CD4-positive, alpha-beta T cell (primary cell): ENCODE measurements around the gene HMCN1. TPM values are rescaled to one million over a fixed set of nuclear protein-coding genes. Genes with fewer than 3 reads are reported as not detected.

Experiments used
- ATAC-seq: fragments of 200-7000 bp; cut with Tn5 transposase; one replicate; pipeline ENCODE4 v1.10.0; 2022; ENCODE audit warnings: mild to moderate bottlenecking; ENCODE audit not compliant: poor library complexity
- CTCF ChIA-PET: fragments of 350-600 bp; sonication (Branson Sonifier 250); formaldehyde crosslinking; loops from one replicate; lab custom pipeline; 2021; ENCODE audit warnings: antibody characterized with exemption, inconsistent platforms; lab: Charles Lee
- POLR2A ChIA-PET: fragments of 350-600 bp; sonication (Branson Sonifier 250); formaldehyde crosslinking; loops from one replicate; lab custom pipeline; 2021; ENCODE audit warnings: antibody characterized with exemption, inconsistent platforms; lab: Charles Lee
- DNase-seq, 14 experiments: peaks; one replicate each; pipeline ENCODE4 v3.0.0-alpha.2; 2013 to 2020; ENCODE audit warnings: mixed read lengths in 2 of 14
- H3K27ac ChIP-seq, 2 donors: one replicate each; pipeline versions ENCODE4 v1.5.1 to v1.7.0; 2013; ENCODE audit warnings: low read length in 2 of 2, low read depth in 1 of 2, mild to moderate bottlenecking in 1 of 2
- H3K27me3 ChIP-seq, 2 experiments: 1 replicate in 1 of 2; 2 replicates in 1 of 2; pipeline versions ENCODE4 v1.6.1 to v1.7.0; 2013; ENCODE audit warnings: low read length in 2 of 2, control low read depth in 1 of 2, mild to moderate bottlenecking in 1 of 2, moderate library complexity in 1 of 2; ENCODE audit not compliant: insufficient read depth in 2 of 2, control insufficient read depth in 1 of 2
- H3K36me3 ChIP-seq: one replicate; pipeline ENCODE4 v1.6.1; 2013; ENCODE audit warnings: low read length, control low read depth; ENCODE audit not compliant: insufficient read depth
- H3K4me1 ChIP-seq: one replicate; pipeline ENCODE4 v1.6.1; 2013; ENCODE audit warnings: low read length, control low read depth; ENCODE audit not compliant: insufficient read depth
- H3K4me3 ChIP-seq: one replicate; pipeline ENCODE4 v1.5.1; 2013; ENCODE audit warnings: mild to moderate bottlenecking, low read length, moderate library complexity
- H3K9me3 ChIP-seq, 2 experiments: 1 replicate in 1 of 2; 2 replicates in 1 of 2; pipeline versions ENCODE4 v1.6.1 to v1.7.0; 2013; ENCODE audit warnings: low read length in 2 of 2, mild to moderate bottlenecking in 2 of 2, control low read depth in 1 of 2, moderate library complexity in 1 of 2; ENCODE audit not compliant: control insufficient read depth in 1 of 2, insufficient read depth in 1 of 2
- H3K27ac Mint-ChIP-seq: one replicate; pipeline ENCODE4 v1.8.0; 2020; ENCODE audit warnings: mixed read lengths
- H3K27me3 Mint-ChIP-seq: one replicate; pipeline ENCODE4 v1.8.0; 2021; ENCODE audit warnings: mixed read lengths
- H3K36me3 Mint-ChIP-seq: one replicate; pipeline ENCODE4 v1.8.0; 2021; ENCODE audit warnings: low read depth, mixed read lengths
- H3K4me1 Mint-ChIP-seq: one replicate; pipeline ENCODE4 v1.8.0; 2021; ENCODE audit warnings: low read depth, mixed read lengths
- H3K4me3 Mint-ChIP-seq: one replicate; pipeline ENCODE4 v1.8.0; 2020; ENCODE audit warnings: mild to moderate bottlenecking, mixed read lengths
- H3K9me3 Mint-ChIP-seq: one replicate; pipeline ENCODE4 v1.8.0; 2020; ENCODE audit warnings: mixed read lengths
- intact Hi-C, 2 experiments: fragments of 100-400 bp; cut with DNase I in 1 of 2; cut with micrococcal nuclease in 1 of 2; formaldehyde crosslinking; loops; one replicate each; pipeline versions ENCODE4 v1.15.1 to v1.9.0; 2023 to 2025; cut with DNase I, micrococcal nuclease
- total RNA-seq, 174 experiments: library from RNA in 2 of 174; stranded (reverse) in 2 of 174; gene quantifications; one replicate each; pipeline ENCODE4 v1.2.3 and lab custom pipeline; 2021 to 2026
- TF ChIP-seq, protein P1 (sequence below): fragments of 200-600 bp; IDR thresholded peaks from one replicate; pipeline ENCODE4 v1.8.0; 2022; ENCODE audit warnings: antibody characterized with exemption, mild to moderate bottlenecking

The HMCN1 gene
- total RNA-seq, 2 experiments from 2014 or later: 0.14 TPM

- H3K27ac Mint-ChIP-seq: no peak overlapping the region
- no peaks in the 10 kb centered on the region for H3K4me1 Mint-ChIP-seq
- peaks cover 0 to 5% of the 10 kb centered on the region in 2 experiments for H3K9me3 ChIP-seq
- H3K4me3 ChIP-seq: no peak overlapping the region
- H3K4me3 Mint-ChIP-seq: no peak overlapping the region
- H3K27ac ChIP-seq: no peak overlapping the region
- TF ChIP-seq, protein P1, sequence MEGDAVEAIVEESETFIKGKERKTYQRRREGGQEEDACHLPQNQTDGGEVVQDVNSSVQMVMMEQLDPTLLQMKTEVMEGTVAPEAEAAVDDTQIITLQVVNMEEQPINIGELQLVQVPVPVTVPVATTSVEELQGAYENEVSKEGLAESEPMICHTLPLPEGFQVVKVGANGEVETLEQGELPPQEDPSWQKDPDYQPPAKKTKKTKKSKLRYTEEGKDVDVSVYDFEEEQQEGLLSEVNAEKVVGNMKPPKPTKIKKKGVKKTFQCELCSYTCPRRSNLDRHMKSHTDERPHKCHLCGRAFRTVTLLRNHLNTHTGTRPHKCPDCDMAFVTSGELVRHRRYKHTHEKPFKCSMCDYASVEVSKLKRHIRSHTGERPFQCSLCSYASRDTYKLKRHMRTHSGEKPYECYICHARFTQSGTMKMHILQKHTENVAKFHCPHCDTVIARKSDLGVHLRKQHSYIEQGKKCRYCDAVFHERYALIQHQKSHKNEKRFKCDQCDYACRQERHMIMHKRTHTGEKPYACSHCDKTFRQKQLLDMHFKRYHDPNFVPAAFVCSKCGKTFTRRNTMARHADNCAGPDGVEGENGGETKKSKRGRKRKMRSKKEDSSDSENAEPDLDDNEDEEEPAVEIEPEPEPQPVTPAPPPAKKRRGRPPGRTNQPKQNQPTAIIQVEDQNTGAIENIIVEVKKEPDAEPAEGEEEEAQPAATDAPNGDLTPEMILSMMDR: no peak
- peaks cover 4% of the 10 kb centered on the region for H3K27me3 Mint-ChIP-seq
- H3K4me1 ChIP-seq: no peaks in the 10 kb centered on the region
- intact Hi-C loops: no loop called here
- ChIA-PET CTCF (interaction anchor here (0.6 kb wide), 1 partner anchor 189 kb away, joined by 3 read pairs; no protein-coding TSS in a partner anchor), POLR2A (no interaction called here)
- DNase-seq (no peak), ATAC-seq (no peak)
- no peaks in the 10 kb centered on the region for H3K36me3 Mint-ChIP-seq
- H3K27me3 ChIP-seq: no peaks in the 10 kb centered on the region
- no peaks in the 10 kb centered on the region for H3K36me3 ChIP-seq
- H3K9me3 Mint-ChIP-seq: peaks cover 2% of the 10 kb centered on the region
Observed at GRCh38 chr1:185936641-185937040, 202.4 kb downstream of the HMCN1 start.

DNA sequence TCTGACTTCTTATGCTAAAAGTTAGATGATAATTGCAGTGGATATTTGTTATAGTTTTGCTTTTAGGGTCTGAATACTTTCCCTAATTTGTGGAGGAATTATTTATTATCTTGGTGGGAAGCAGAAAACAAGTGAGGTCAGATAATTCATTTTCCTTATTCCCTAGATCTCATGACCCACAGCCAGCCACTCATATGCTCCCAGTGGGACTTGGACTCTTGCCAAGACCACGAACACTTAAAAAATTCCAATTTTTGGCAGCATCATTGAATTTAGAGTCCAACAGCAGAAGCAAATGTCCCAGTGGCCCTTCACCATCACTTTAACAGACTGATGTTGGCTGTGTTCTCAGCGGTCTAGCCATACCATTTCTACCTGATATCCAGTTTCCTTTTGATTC lies 204.2 kb downstream of the HMCN1 start:
- CTCF ChIA-PET: no interaction called here
- Mint-ChIP-seq H3K27ac (no peak overlapping the region), H3K4me3 (no peak overlapping the region), H3K36me3 (no peaks in the 10 kb centered on the region), H3K27me3 (no peaks in the 10 kb centered on the region), H3K9me3 (peaks cover 2% of the 10 kb centered on the region), H3K4me1 (no peaks in the 10 kb centered on the region)
- Histone ChIP-seq H3K27ac (no peak overlapping the region), H3K9me3 (peaks cover 0 to 5% of the 10 kb centered on the region in 2 experiments), H3K36me3 (no peaks in the 10 kb centered on the region), H3K4me1 (no peaks in the 10 kb centered on the region), H3K4me3 (no peak overlapping the region), H3K27me3 (no peaks in the 10 kb centered on the region)
- DNase-seq: no peak
- POLR2A ChIA-PET: no interaction called here
- intact Hi-C loops: no loop called here
- ATAC-seq: no peak
- TF ChIP-seq, protein P1: no peak

DNA sequence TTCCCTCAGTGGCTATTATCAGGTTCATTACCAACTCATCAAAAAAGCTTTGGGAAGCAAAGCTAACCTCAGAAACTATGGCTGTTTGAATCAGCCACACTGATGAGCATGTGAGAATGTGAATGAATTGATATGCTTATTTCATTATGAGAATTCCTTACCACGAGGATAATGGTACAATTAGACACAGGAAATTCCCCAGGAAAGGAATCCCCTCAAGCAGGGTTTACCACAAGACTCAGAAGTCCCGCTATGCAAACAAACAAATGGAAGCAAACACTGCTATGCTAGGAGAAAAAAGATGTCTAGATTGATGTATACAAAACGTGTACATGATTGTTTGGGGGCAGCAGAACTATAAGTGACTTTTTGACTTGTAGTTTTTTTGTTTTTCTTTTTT lies 205.0 kb downstream of the HMCN1 start:
- H3K4me3 Mint-ChIP-seq: no peak overlapping the region
- no peak for DNase-seq
- no peaks in the 10 kb centered on the region for H3K4me1 Mint-ChIP-seq
- H3K27ac Mint-ChIP-seq: no peak overlapping the region
- Histone ChIP-seq H3K9me3 (peaks cover 0 to 5% of the 10 kb centered on the region in 2 experiments), H3K36me3 (no peaks in the 10 kb centered on the region), H3K4me3 (no peak overlapping the region), H3K27ac (no peak overlapping the region), H3K4me1 (no peaks in the 10 kb centered on the region), H3K27me3 (no peaks in the 10 kb centered on the region)
- H3K27me3 Mint-ChIP-seq: peaks cover 4% of the 10 kb centered on the region
- H3K9me3 Mint-ChIP-seq: peaks cover 2% of the 10 kb centered on the region
- no peaks in the 10 kb centered on the region for H3K36me3 Mint-ChIP-seq
- ChIA-PET POLR2A (no interaction called here), CTCF (no interaction called here)
- no peak for ATAC-seq
- TF ChIP-seq, protein P1: no peak
- intact Hi-C loops: no loop called here
